Measurements from ENCODE around the gene BCL7B.

GRCh38 chr7:73595358-73595757 lies 37.9 kb upstream of the BCL7B start:
- TF ChIP-seq ZNF114 (CRISPR knock-in tag; IDR thresholded peaks at IDR 0.05): no peak
- no peak for TF ChIP-seq EZH2 (IDR thresholded peaks at IDR 0.05; ENCODE audit: low read depth, unreplicated experiment)
- no peak for TF ChIP-seq POLR2AphosphoS5 (IDR thresholded peaks at IDR 0.05; ENCODE audit: low read depth)
- TF ChIP-seq CREB1 (CRISPR knock-in tag; IDR thresholded peaks at IDR 0.05; ENCODE audit: low read depth): no peak
- no peak for TF ChIP-seq CTCF (conservative IDR thresholded peaks at IDR 0.05; ENCODE audit: low read depth in 2 of 2)
- TF ChIP-seq EZH2phosphoT487 (IDR thresholded peaks at IDR 0.05; ENCODE audit: unreplicated experiment): no peak
- no peak for TF ChIP-seq ZNF331 (CRISPR knock-in tag; IDR thresholded peaks at IDR 0.05; ENCODE audit: low read depth)
- no peak for TF ChIP-seq ETS1 (IDR thresholded peaks at IDR 0.05)
- TF ChIP-seq REST (IDR thresholded peaks at IDR 0.05; ENCODE audit: unreplicated experiment): no peak
- no peak for TF ChIP-seq JUNB (IDR thresholded peaks at IDR 0.05; ENCODE audit: unreplicated experiment)
